K562 (cell line): ENCODE measurements around the gene NTSR1. TPM values are rescaled to one million over a fixed set of nuclear protein-coding genes. Genes with fewer than 3 reads are reported as not detected.

Experiments used
- ARHGAP35 ChIP-seq: fragments of 450-650 bp; IDR thresholded peaks from 2 replicates; pipeline ENCODE4 v1.6.1; 2018; ENCODE audit not compliant: partially characterized antibody
- CCNT2 ChIP-seq: IDR thresholded peaks from 2 replicates; pipeline ENCODE4 v1.6.1; 2011; ENCODE audit warnings: borderline replicate concordance, low read depth, mild to moderate bottlenecking, moderate library complexity, mixed read lengths, low read length; ENCODE audit not compliant: insufficient read length; ENCODE audit errors: extremely low read depth
- COPS2 ChIP-seq: fragments of 450-650 bp; conservative IDR thresholded peaks from 2 replicates; pipeline ENCODE4 v1.6.1; 2016; ENCODE audit warnings: mild to moderate bottlenecking, moderate library complexity
- CREB3L1 ChIP-seq: fragments of 450-650 bp; IDR thresholded peaks from 2 replicates; pipeline ENCODE4 v1.6.1; 2014; ENCODE audit warnings: low read depth, mild to moderate bottlenecking, moderate library complexity, borderline replicate concordance
- CUX1 ChIP-seq: fragments of 200-800 bp; sonication (Bioruptor generic); IDR thresholded peaks from 2 replicates; pipeline ENCODE4 v1.6.1; 2016; ENCODE audit warnings: missing genetic modification characterization, missing compliant biosample characterization
- ESRRA ChIP-seq: fragments of 450-650 bp; IDR thresholded peaks from 2 replicates; pipeline ENCODE4 v1.6.1; 2014; ENCODE audit warnings: low read depth, mild to moderate bottlenecking, moderate library complexity, borderline replicate concordance
- HINFP ChIP-seq: fragments of 450-650 bp; conservative IDR thresholded peaks from 2 replicates; pipeline ENCODE4 v1.6.1; 2016; ENCODE audit warnings: missing genetic modification characterization, low read depth, mild to moderate bottlenecking, control low read depth, missing compliant biosample characterization
- MXI1 ChIP-seq: IDR thresholded peaks from 2 replicates; pipeline ENCODE4 v1.6.1; 2011; ENCODE audit warnings: low read depth, mild to moderate bottlenecking, improper control_type of control experiment, low read length
- NR4A1 ChIP-seq, 2 experiments: fragments of 250-450 bp in 1 of 2; fragments of 450-650 bp in 1 of 2; sonication (Bioruptor Pico) in 1 of 2; IDR thresholded peaks; 2 replicates each; pipeline versions ENCODE4 v1.4.0 to v1.6.1; 2016 to 2020; ENCODE audit warnings: mild to moderate bottlenecking in 2 of 2, missing compliant biosample characterization in 1 of 2, missing genetic modification characterization in 1 of 2, moderate library complexity in 1 of 2
- NUFIP1 ChIP-seq: fragments of 450-650 bp; IDR thresholded peaks from 2 replicates; pipeline ENCODE4 v1.6.1; 2018; ENCODE audit not compliant: partially characterized antibody
- PHB2 ChIP-seq: fragments of 450-650 bp; IDR thresholded peaks from 2 replicates; pipeline ENCODE4 v1.6.1; 2017; ENCODE audit warnings: low read depth
- PTBP1 ChIP-seq: fragments of 200-400 bp; formaldehyde crosslinking; IDR thresholded peaks from 2 replicates; pipeline ENCODE4 v1.6.1; 2017; ENCODE audit warnings: low read depth, low read length
- TBP ChIP-seq: optimal IDR thresholded peaks from 2 replicates; pipeline ENCODE3; 2011; ENCODE audit warnings: low read depth, low read length, improper control_type of control experiment
- TRIM25 ChIP-seq: fragments of 450-650 bp; IDR thresholded peaks from 2 replicates; pipeline ENCODE4 v1.7.0; 2016; ENCODE audit warnings: borderline replicate concordance
- polyA plus RNA-seq, 8 experiments: library from polyadenylated mRNA; depleted of rRNA in 4 of 8; stranded (reverse) in 5 of 8; unstranded in 3 of 8; fragments of >200 nt; fragmentation: Nextera tagmentation in 2 of 8; fragmentation: Illumina TruSeq in 1 of 8; extraction: Ambion mirVana in 2 of 8; extraction: Trizol in 1 of 8; gene quantifications; 2 replicates each; pipeline versions ENCODE4 v1.2.1 to v1.2.3, GENCODE V29; 2011 to 2014; ENCODE audit warnings: inconsistent platforms in 1 of 8, missing spikeins in 1 of 8
- total RNA-seq, 7 experiments: library from RNA; depleted of rRNA in 6 of 7; stranded (reverse); fragments of >200 nt in 6 of 7; fragmentation: Illumina TruSeq in 2 of 7; extraction: Trizol in 2 of 7; gene quantifications; 2 replicates each; pipeline versions ENCODE4 v1.2.1 to v1.2.3, GENCODE V29; 2011 to 2021; ENCODE audit warnings: low replicate concordance in 1 of 7

NTSR1 gene
- total and polyA plus RNA-seq, 9 of the 15 experiments (the other 6 are each of a cell fraction or from before 2014, with no cell fraction given) = 0.04 to 0.40 (median 0.13) TPM; not detected in 3

GRCh38 chr20:62776692-62777527 is 68.3 kb downstream of the NTSR1 start (continued):
- TF ChIP-seq CREB3L1 (0 out of 2 replicates have a peak, but pooled peaks have one; percentile 2), TRIM25 (0 out of 2 replicates have a peak, but pooled peaks have one; percentile 39), PTBP1 (no peak), COPS2 (no peak), PHB2 (peak; percentile 83), MXI1 (no peak), CUX1 (no peak), TBP (peak; percentile 42), NUFIP1 (no peak), CCNT2 (no peak), HINFP (no peak), NR4A1 (CRISPR knock-in tag; IDR thresholded peaks at IDR 0.05) (no peak), NR4A1 (tag; IDR thresholded peaks at IDR 0.05) (0 out of 2 replicates have a peak, but pooled peaks have one; percentile 34), ESRRA (peak; percentile 86), ARHGAP35 (peak; percentile 73)
